ENCODE results near the gene GRK7. TPM values are rescaled to one million over a fixed set of nuclear protein-coding genes. Genes with fewer than 3 reads are reported as not detected.

The GRK7 gene
- total RNA-seq, 1 experiment from 2014 or later = not detected

- Histone ChIP-seq H3K36me3 (ENCODE audit: control insufficient read depth in 1 of 2, insufficient read depth in 2 of 2, low read length in 2 of 2) (no peaks in the 10 kb centered on the region), H3K9me2 (ENCODE audit: insufficient read depth) (no peaks in the 10 kb centered on the region), H3K9ac (ENCODE audit: low read length) (no peak overlapping the region), H3K9me3 (ENCODE audit: control insufficient read depth in 1 of 2, insufficient read depth in 1 of 2, low read depth in 1 of 2, low read length in 2 of 2) (peaks cover 0 to 3% of the 10 kb centered on the region in 2 experiments; a peak in 1 of 4 replicates), H2AFZ (ENCODE audit: low read depth, low read length, poor library complexity, severe bottlenecking) (no peak overlapping the region), H4K20me1 (ENCODE audit: insufficient read depth) (no peaks in the 10 kb centered on the region), H3K4me2 (ENCODE audit: low read length) (no peak overlapping the region), H3K79me2 (ENCODE audit: insufficient read depth, low read length) (no peaks in the 10 kb centered on the region), H3K27ac (ENCODE audit: low read depth, low read length) (no peak overlapping the region), H3K4me1 (ENCODE audit: control insufficient read depth in 1 of 2, insufficient read depth in 2 of 2, low read length in 2 of 2) (no peaks in the 10 kb centered on the region), H3K27me3 (ENCODE audit: insufficient read depth, low read length) (no peaks in the 10 kb centered on the region), H3K4me3 (replicated peaks in 1 of 2; ENCODE audit: low read depth in 1 of 2, low read length in 2 of 2) (no peak overlapping the region)
- intact Hi-C loops (cut with micrococcal nuclease) = no loop called here
- CTCF ChIA-PET = no interaction called here
- POLR2A ChIA-PET = no interaction called here
- TF ChIP-seq ELF1 (IDR thresholded peaks at IDR 0.05; ENCODE audit: borderline replicate concordance, low read depth) (no peak), ZNF274 (IDR thresholded peaks at IDR 0.05; ENCODE audit: low read depth, low read length) (no peak), FOSL1 (IDR thresholded peaks at IDR 0.05; ENCODE audit: low read depth) (no peak), CEBPB (IDR thresholded peaks at IDR 0.05; ENCODE audit: low read depth) (no peak), MAX (IDR thresholded peaks at IDR 0.05) (no peak), SIN3A (IDR thresholded peaks at IDR 0.05; ENCODE audit: low read depth) (no peak), YY1 (IDR thresholded peaks at IDR 0.05; ENCODE audit: extremely low read depth, insufficient replicate concordance, low read depth, low read length) (no peak), POLR2A (IDR thresholded peaks at IDR 0.05; ENCODE audit: borderline replicate concordance, extremely low read depth, insufficient read depth, insufficient read length) (no peak), ZFX (IDR thresholded peaks at IDR 0.05) (no peak), EZH2 (IDR thresholded peaks at IDR 0.05) (no peak), JUND (IDR thresholded peaks at IDR 0.05) (no peak), CBX3 (IDR thresholded peaks at IDR 0.05; ENCODE audit: low read depth) (no peak), EGR1 (IDR thresholded peaks at IDR 0.05; ENCODE audit: low read depth) (no peak), REST (IDR thresholded peaks at IDR 0.05; ENCODE audit: low read depth) (no peak), EZH2phosphoT487 (IDR thresholded peaks at IDR 0.05; ENCODE audit: borderline replicate concordance) (no peak), POLR2AphosphoS5 (IDR thresholded peaks at IDR 0.05; ENCODE audit: low read depth, low read length) (no peak), ATF3 (IDR thresholded peaks at IDR 0.05) (no peak), SP1 (IDR thresholded peaks at IDR 0.05; ENCODE audit: low read depth) (no peak)
- TF ChIP-seq, protein P1, sequence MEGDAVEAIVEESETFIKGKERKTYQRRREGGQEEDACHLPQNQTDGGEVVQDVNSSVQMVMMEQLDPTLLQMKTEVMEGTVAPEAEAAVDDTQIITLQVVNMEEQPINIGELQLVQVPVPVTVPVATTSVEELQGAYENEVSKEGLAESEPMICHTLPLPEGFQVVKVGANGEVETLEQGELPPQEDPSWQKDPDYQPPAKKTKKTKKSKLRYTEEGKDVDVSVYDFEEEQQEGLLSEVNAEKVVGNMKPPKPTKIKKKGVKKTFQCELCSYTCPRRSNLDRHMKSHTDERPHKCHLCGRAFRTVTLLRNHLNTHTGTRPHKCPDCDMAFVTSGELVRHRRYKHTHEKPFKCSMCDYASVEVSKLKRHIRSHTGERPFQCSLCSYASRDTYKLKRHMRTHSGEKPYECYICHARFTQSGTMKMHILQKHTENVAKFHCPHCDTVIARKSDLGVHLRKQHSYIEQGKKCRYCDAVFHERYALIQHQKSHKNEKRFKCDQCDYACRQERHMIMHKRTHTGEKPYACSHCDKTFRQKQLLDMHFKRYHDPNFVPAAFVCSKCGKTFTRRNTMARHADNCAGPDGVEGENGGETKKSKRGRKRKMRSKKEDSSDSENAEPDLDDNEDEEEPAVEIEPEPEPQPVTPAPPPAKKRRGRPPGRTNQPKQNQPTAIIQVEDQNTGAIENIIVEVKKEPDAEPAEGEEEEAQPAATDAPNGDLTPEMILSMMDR (IDR thresholded peaks at IDR 0.05 in 2 of 3, conservative IDR thresholded peaks at IDR 0.05 in 1 of 3; ENCODE audit: borderline replicate concordance in 1 of 3, insufficient read depth in 1 of 3, low read depth in 2 of 3, low read length in 2 of 3) = no peak
- TF ChIP-seq, protein P2, sequence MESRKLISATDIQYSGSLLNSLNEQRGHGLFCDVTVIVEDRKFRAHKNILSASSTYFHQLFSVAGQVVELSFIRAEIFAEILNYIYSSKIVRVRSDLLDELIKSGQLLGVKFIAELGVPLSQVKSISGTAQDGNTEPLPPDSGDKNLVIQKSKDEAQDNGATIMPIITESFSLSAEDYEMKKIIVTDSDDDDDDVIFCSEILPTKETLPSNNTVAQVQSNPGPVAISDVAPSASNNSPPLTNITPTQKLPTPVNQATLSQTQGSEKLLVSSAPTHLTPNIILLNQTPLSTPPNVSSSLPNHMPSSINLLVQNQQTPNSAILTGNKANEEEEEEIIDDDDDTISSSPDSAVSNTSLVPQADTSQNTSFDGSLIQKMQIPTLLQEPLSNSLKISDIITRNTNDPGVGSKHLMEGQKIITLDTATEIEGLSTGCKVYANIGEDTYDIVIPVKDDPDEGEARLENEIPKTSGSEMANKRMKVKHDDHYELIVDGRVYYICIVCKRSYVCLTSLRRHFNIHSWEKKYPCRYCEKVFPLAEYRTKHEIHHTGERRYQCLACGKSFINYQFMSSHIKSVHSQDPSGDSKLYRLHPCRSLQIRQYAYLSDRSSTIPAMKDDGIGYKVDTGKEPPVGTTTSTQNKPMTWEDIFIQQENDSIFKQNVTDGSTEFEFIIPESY (IDR thresholded peaks at IDR 0.05; ENCODE audit: extremely low read depth, insufficient replicate concordance, low read length) = no peak
- ATAC-seq = no peak
- DNase-seq (ENCODE audit: low read depth, low spot score) = no peak
- RAD21 ChIA-PET (ENCODE audit: low non-redundant PET in 1 of 2, low total read pairs in 2 of 2, uncharacterized antibody in 2 of 2, unreplicated experiment in 2 of 2) = no interaction called here
- BruUV-seq (replicated peaks) = no TSS peak
Measured at GRCh38 chr3:141812586-141812985, 49.4 kb downstream of the GRK7 start.
